Superior temporal gyrus (tissue), 1 donor: ENCODE data around the gene ADNP2.
"Not testable (repeated sequence)": the region's sequence is repeated elsewhere in the genome, so short reads cannot be mapped to it uniquely, and the experiment has no call there.

Source experiments
- DNase-seq: peaks from one replicate; pipeline ENCODE4 v3.0.0-alpha.2; 2016; ENCODE audit errors: extremely low spot score

ADNP2 gene

GRCh38 chr18:80145196-80145804 lies 36.2 kb downstream of the ADNP2 start:
- DNase-seq: no peak

- no peak for DNase-seq
Measured at GRCh38 chr18:80147037-80147417, 38.0 kb downstream of the ADNP2 start.

GRCh38 chr18:80147418-80148325 lies 38.6 kb downstream of the ADNP2 start:
- peak; percentile 90 for DNase-seq

- no peak for DNase-seq
Measured at GRCh38 chr18:80148326-80149199, 39.5 kb downstream of the ADNP2 start.

- DNase-seq: no peak
Measured at GRCh38 chr18:80149667-80150066, 40.6 kb downstream of the ADNP2 start.

- no peak for DNase-seq
Measured at GRCh38 chr18:80154293-80154692, 45.2 kb downstream of the ADNP2 start.

- peak; percentile 94 for DNase-seq
Measured at GRCh38 chr18:80157708-80158343, 48.8 kb downstream of the ADNP2 start.

- DNase-seq: no peak
Measured at GRCh38 chr18:80158365-80158764, 49.3 kb downstream of the ADNP2 start.

GRCh38 chr18:80159713-80160636 lies 50.9 kb downstream of the ADNP2 start:
- no peak for DNase-seq

GRCh38 chr18:80161781-80162417 lies 52.8 kb downstream of the ADNP2 start:
- DNase-seq: no peak

- DNase-seq: no peak
Measured at GRCh38 chr18:80163183-80163582, 54.1 kb downstream of the ADNP2 start.

GRCh38 chr18:80164727-80165355 lies 55.8 kb downstream of the ADNP2 start:
- not testable (repeated sequence) for DNase-seq

GRCh38 chr18:80166240-80166639 lies 57.2 kb downstream of the ADNP2 start:
- DNase-seq: no peak

GRCh38 chr18:80166725-80167124 lies 57.7 kb downstream of the ADNP2 start:
- no peak for DNase-seq

- DNase-seq: no peak
Measured at GRCh38 chr18:80167331-80167730, 58.3 kb downstream of the ADNP2 start.

GRCh38 chr18:80167931-80168330 lies 58.9 kb downstream of the ADNP2 start:
- DNase-seq: no peak

GRCh38 chr18:80168346-80168745 lies 59.3 kb downstream of the ADNP2 start:
- DNase-seq: no peak

- no peak for DNase-seq
Measured at GRCh38 chr18:80168982-80169381, 59.9 kb downstream of the ADNP2 start.

- no peak for DNase-seq
Measured at GRCh38 chr18:80169607-80170006, 60.5 kb downstream of the ADNP2 start.
